ENCODE measurements around the gene PPP1R3A.
"Not testable (repeated sequence)": the region's sequence is repeated elsewhere in the genome, so short reads cannot be mapped to it uniquely, and the experiment has no call there.

GRCh38 chr7:113929389-113929788, 10.6 kb upstream of the PPP1R3A start:
- not testable (repeated sequence) for TF ChIP-seq CTCF, POLR2A (IDR thresholded peaks at IDR 0.05)
